NCI-H748 treated with DMSO at 0.1 percent for 48 hours (cell line): Measurements from ENCODE around the gene SZT2.
A peak's percentile ranks its signal among the peaks of the same experiment; 100 is the strongest.
"Not testable (repeated sequence)": the region's sequence is repeated elsewhere in the genome, so short reads cannot be mapped to it uniquely, and the experiment has no call there.

Experiments used
- DNase-seq: peaks from one replicate; lab custom pipeline; 2025; lab: John Stamatoyannopoulos, UW

Gene SZT2

DNA sequence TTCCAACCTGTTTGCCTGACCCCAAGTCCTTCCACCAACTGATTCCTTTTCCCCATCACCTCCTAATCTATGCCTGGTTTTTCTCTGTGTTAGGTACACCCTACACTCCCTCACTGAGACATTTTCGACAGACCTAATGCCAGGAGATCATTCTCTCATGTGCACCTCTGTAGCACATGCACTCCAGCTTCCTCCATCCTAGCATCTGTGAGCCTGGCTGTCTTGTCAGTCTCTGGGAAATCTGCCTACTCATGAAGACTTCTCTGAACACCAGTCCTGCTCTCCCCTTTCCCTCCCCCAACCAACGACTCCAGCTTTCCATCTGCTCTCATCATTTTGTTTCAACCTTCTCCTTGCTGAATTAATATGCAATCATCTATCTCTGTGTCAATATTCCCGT, 1.1 kb upstream of the SZT2 start:
- no peak for DNase-seq

DNA sequence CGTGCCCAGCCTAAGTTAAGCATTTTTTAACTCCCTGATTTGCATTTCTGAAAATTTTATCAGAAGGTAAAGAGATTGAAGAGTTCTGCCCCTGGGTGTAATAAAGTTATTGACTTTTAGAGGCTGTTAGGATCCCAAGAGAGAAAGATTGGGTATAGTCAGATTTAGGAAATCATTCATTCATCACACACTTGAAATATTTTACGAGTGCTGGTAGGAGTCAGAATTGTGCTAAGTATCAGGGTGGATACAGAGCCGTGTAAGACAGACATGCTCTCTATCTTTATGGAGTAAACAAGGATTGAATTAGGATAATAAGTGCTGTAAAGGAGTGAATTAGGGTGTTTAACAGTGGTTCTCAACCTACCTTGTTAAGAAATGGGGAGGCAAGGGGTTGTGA, 3.0 kb downstream of the SZT2 start:
- no peak for DNase-seq

DNA sequence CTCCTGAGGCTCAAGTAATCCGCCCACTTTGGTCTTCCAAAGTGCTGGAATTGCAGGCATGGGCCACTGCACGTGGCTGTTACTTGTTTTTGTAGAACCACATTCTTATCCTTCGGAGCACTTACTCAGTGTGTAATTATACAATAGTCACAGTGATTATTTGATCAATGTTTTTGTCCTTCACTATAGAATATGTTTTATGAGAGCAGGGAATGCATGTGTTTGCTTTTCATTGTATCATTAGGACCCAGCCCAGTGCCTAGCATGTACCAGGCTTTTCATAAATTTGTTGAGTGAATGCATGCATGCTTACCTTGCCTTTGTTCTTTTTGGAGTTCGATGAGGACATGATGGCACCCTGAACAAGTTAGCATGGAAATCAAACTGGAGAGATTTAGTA, 5.8 kb downstream of the SZT2 start:
- no peak for DNase-seq

DNA sequence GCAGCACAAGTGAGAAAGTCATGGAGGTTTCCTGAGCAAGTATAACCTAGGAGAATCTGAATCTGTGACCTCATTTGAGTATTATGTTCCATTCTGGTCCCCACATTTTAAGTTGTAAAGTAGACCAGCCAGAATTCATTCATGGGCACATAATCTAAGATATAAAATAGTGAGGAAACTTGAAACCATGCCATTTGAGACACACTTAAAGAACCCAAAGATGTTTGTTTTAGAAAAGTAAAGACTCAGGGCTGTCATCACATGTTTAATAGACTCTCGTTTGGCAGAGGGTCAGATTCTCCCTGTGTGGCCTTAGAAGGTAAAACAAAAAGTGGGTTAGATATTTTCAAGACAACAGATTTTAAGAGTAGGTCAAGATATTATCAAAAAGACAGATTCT, 6.4 kb downstream of the SZT2 start:
- no peak for DNase-seq

DNA sequence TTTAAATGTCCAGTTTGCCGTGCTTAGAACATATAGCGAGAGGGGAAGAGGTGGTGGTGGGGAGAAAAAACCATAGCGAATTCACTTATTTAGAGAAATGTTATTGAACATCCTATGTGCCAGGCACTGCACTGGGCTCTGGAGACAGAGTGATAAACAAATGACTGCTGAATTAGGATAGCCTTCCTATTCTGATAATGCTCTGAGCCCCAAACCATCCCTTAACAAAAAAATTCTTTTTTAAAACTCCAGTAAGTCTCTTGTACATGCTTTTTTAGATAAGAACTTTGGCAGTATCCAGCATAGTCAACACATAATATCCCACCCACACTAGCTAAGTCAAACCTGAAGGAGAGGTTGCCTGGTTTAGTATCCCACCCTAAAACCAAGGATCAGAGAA, 8.5 kb downstream of the SZT2 start:
- DNase-seq: no peak

DNA sequence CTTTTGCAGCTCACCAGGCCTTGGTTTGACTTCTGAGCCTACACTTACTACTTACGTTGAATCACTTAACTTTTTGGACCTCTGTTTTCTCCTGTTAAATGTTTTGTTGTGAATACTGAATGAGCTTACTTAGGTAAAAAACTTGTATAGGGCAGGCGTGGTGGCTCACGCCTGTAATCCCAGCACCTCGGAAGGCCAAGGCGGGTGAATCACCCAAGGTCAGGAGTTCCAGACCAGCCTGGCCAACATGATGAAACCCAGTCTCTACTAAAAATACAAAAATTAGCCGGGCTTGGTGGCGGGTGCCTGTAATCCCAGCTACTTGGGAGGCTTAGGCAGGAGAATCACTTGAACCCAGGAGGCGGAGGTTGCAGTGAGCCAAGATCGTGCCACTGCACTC, 10.7 kb downstream of the SZT2 start:
- not testable (repeated sequence) for DNase-seq

DNA sequence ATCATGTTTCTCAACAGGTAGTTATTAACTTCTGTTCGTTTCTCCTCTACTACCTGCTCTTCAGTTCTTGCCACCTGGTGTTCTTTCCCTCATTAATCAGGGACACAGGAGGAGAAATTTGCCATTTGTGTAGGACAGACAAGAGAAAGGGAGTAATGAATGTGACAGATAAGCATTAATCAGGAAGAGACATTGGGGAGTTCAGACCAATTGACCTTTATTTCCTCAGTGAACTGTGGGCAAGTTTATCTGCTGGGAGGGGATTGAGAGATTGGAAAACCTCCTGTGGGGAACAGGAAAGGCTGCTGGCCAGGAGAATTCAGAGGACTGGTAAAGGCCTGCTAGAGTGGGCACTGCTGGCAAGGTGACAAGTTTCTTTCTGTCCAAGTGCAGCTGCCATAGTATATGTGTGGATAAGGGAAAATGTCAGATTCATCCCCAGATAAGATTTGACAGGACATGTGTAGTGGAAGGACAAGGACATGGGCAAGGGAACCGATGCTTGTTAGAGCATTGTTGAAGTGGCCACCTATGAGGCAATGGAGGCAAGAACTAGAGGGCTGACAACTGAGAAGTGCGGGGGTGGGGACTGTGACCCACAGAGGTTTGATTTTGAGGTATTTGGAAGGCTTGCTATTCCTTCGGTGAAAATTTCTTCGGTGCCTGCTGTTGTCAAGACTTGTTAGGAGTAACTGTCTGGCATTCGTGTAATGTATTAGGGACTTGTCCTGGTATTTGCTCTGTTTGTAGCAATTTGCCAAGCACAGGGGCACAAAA, 12.6 kb downstream of the SZT2 start:
- DNase-seq: no peak

DNA sequence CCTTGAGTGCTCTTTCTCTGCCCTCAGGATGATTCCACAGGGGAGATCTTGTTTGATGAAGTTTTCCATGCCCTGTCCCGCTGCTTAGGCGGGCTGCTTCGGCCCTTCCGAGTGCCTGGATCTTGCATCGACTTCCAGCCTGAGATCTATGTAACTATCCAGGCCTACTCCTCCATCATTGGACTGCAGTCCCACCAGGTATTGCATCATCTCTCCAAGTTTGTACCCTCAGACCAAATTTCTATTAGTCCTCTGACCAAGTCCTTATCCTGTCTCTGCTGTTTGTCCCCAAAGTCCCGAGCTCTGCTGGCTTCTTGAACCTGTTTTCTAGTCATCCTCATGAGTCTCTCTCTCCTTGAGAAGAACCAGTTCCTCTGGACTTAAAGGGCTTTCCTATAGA, 14.7 kb downstream of the SZT2 start:
- DNase-seq: no peak

DNA sequence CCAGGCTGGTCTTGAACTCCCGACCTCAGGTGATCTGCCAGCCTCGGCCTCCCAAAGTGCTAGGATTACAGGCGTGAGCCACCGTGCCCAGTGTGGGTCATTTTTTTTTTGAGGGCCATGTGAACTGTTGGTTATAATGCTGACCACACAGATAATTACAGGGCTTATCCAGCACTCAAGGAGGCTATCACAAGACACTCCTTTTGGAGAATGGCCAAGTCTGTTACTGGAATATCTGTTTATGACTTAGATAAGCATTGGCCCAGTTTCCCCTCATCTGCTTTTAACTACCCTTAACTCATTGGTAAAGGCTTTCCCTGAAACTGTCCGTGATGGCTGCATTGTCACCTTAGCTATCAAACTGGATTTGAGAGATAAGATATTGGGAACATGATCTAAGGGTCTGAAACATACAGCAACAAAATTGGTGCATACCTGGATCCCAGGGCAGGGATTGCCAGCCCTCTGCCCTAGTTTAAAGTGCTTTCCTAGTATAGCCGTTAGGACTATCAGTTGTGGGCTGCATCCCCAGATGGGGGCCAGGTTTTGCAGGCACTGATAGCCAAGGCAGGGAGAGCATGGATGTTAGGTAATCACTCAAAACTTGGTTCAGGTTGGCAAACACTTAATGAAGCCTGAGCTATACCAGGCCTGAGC, 15.6 kb downstream of the SZT2 start:
- DNase-seq: no peak

DNA sequence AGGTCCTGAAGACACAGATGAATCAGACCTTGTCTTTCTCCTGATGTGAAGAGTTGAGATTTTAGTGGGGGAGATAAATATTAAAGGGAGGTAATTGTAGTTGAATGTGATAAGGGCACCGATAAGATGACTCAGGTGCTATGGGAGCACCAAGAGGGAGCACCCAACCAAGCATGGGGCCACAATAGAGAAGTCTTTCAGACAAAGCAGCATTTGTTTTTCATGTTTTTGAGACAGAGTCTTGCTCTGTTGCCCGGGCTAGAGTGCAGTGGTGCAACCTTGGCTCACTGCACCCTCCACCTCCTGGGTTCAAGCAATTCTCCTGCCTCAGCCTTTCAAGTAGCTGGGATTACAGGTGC, 16.2 kb downstream of the SZT2 start:
- DNase-seq: no peak

DNA sequence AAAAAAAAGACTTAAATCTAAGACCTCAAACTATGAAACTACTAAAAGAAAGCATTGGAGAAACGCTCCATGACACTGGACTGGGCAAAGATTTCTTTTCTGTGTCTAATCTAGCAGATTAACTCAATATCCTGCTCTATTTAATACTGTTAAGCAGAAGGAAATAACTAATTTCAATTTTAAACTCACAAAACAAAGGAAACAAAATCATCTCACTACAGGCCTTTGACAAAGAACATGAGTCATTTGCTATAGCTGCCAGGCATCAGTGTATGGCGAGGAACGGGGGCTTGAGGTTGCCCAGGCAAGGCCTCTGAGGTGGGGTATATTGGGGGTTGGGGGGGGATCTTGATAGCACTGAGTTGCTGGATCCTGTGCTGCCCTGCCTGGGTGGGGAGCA, 20.9 kb downstream of the SZT2 start:
- no peak for DNase-seq

DNA sequence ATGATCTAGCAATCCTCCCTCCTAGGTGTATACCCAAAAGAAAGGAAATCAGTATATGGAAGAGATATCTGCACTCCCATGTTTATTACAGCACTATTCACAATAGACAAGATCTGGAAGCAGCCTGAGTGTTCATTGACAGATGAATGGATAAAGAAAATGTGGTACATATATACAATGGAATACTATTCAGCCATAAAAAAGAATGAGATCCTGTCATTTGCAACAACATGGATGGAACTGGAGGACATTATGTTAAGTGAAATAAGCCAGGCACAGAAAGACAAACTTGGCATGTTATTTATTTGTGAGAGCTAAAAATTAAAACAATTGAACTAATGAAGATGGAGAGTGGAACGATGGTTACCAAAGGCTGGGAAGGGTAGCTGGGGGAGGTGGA, 23.7 kb downstream of the SZT2 start:
- DNase-seq: not testable (repeated sequence)

DNA sequence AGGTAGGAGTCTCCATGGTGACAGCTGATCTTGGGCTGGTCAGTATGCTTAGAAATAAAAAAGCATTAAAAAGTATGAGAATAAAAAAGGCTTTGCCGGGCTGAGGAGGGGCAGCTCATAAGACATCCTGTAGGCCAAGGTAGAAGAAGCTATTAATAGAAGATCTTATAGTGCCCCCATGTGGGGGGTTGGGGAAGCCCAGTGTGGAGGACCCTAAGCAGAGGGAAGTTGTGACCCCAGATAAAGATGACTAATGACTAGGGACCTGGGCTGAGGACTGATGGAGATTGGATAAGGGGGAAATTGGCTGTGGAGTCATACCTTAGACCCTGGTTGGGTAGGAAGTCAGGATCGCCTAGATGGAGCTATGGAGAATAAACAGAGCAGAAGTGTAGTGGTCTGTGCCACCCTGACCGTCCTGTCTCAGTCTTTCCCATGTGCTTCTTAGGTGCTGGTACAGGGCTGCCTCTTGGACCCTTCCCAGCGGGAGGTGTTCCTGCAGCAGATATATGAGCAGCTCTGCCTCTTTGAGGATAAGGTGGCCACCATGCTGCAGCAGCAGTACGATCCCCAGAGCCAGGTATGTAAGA, 25.0 kb downstream of the SZT2 start:
- DNase-seq: peak; percentile 95

DNA sequence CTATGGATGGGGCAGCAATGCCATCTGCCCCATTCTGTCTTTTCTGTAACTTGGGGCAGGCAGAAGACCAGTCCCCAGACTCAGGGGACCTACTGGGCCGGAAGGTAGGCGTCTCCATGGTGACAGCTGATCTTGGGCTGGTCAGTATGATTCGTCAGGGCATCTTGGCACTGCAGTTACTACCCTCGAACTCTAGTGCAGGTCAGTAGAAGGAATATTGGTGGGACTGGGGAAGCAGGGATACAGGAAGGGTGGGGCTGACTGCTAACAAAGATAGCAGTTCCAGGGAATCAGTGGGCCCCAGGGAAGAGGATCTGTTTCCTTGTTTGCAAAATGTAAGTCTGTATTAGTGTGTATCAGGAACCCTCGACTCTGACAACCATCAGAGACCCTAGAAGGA, 26.2 kb downstream of the SZT2 start:
- DNase-seq: no peak

DNA sequence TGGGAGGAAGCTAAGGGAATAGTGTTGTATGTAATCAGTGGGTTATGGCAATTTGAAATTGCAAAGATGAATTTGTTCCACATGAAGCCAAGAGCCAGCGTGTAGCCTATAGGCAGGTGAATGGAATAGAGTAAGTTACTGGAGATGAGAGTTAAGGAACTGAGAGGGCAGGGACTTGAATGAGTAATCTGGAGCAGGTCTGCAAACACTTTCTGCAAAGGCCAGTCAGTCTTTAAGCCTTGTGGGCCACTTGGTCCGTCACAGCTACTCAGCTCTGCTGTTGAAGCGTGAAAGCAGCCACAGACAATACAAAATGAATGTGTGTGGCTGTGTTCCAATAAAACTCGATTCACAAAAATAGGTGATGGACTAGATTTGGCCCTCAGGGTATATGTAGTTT, 29.2 kb downstream of the SZT2 start:
- DNase-seq: no peak

DNA sequence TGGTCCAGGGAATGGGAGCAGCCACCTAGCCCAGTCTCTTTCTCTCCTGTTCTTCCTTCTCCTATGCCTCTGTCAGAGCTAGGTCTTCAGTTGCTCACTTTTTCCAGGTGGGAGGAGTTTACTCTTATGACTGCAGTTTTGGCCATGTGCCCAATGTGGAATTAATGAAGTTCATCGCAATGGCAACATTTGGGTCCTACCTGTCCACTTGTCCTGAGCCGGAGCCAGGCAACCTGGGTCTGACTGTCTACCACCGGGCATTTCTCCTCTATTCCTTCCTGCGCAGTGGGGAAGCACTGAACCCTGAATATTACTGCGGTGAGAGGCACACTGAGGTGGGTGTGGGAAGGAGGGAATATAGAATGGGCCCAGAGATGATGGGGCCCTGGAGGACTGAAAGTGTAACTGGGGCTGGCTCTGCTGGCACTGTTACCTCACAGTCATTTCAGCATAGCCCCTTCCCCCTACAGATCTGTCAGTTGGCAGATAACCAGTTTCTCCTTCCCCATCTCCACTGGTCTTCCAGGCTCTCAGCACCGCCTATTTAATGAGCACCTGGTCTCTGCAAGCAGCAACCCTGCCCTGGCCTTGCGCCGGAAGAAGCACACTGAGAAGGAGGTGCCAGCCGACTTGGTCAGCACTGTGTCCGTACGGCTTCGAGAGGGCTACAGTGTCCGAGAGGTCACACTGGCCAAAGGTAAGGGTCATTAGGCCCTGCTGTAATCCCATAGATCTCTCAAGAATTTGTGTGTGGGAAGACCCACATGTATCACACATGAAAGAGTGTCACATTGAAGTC, 30.1 kb downstream of the SZT2 start:
- no peak for DNase-seq

DNA sequence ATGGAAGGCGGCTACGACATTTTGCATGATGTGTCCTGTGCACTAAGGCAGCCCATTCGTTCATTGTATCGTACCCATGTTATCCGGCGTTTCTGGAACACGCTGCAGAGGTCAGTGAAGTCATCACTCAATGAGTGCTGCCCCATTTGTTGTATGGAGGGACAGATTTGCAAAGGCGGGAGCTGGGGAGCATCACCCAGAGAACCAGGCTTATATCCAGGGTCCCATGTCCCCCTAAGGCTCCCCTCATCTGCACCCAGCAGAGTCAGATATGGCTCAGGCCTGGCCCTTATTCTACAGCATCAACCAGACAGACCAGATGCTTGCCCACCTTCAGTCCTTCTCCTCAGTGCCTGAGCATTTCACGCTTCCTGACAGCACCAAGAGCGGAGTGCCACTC, 31.2 kb downstream of the SZT2 start:
- no peak for DNase-seq

DNA sequence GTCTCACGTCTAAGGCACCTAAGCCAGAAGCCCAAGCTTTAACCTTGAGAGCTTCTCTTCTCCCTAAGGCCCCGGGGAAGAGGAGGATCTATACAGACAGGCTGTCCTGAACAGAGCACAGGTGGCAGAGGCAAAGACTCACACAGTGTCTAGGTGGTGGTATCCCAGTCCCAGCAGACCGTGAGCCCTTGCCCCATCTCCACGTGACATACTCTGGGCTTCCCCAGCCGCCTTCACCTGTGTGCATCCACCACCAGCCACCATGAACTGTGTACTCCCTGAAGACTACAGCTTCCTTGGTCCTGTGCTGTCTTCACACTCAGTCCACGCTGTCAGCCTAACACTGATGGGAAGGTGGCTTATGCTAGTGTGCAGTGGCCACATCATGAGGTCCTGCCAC, 31.7 kb downstream of the SZT2 start:
- no peak for DNase-seq

DNA sequence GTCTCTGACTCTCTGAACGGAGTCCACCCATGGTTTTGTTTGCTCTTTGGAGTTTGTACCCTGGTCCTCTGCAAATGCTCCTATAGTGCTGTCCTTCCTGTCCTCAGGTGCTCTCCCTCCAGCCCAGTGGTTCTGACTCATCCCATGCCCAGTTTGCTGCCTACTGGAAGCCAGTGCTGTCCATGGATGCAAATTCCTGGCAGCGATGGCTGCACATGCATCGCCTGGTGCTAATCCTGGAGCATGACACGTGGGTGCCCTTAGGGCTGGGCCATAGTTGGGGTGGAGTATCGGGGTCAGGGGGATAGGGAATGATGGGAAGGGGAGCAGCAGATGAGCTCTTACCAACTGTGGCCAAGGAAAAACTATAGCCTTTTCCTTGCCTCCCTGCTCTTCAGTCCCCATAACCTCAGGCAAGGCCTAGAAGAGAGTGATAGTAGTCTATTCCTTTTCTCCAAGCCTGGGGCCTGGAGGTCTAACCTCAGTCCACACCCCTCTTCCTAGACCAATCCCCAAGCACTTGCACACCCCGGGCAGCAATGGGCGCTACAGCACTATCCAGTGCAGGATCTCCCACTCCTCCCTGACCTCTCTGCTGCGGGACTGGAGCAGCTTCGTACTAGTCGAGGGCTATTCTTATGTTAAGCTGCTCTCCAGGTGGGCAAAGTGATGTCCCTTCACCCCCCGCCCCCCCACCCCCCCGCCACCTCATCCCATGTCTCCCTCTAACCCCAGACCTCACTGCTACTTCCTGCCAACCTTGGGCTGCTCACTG, 32.5 kb downstream of the SZT2 start:
- DNase-seq: no peak

DNA sequence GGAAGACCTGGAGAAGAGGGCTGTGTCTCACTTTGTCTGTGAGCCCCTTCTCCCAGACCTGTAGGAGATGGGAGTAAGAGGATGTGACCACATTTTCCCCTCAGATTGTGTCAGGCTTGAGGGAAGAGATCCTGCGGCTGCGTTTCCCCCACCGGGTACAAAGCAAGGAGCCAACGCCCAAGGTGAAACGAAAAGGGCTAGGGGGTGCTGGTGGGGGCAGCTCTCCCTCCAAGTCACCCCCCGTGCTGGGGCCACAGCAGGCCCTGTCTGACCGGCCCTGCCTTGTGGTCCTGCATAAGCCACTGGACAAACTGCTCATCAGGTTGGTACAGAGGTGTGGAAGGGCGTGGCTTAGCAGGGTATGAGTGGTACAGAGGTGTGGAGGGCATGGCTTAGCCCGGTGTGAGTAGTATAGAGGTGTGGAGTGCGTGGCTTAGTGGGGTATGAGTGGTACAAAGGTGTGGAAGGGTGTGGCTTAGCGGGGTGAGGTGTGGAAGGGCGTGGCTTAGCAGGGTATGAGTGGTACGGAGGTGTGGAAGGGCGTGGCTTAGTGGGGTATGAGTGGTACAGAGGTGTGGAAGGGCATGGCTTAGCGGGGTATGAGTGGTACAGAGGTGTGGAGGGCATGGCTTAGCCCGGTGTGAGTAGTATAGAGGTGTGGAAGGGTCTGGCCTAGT, 33.4 kb downstream of the SZT2 start:
- no peak for DNase-seq
